GM12878 (cell line): ENCODE results near the gene DUSP22. TPM values are rescaled to one million over a fixed set of nuclear protein-coding genes. Genes with fewer than 3 reads are reported as not detected.

Experiments used
- BMI1 ChIP-seq: fragments of 450-650 bp; IDR thresholded peaks from 2 replicates; pipeline ENCODE4 v1.6.1; 2016; ENCODE audit warnings: mild to moderate bottlenecking, moderate library complexity, borderline replicate concordance
- CREM ChIP-seq: IDR thresholded peaks from 2 replicates; pipeline ENCODE4 v1.6.1; 2014; ENCODE audit warnings: antibody characterized with exemption, low read depth
- GATAD2B ChIP-seq: fragments of 450-650 bp; conservative IDR thresholded peaks from 2 replicates; pipeline ENCODE4 v1.6.1; 2017; ENCODE audit warnings: low read depth, mild to moderate bottlenecking, moderate library complexity
- MYB ChIP-seq: fragments of 150-350 bp; IDR thresholded peaks from 2 replicates; pipeline ENCODE4 v1.6.1; 2014; ENCODE audit warnings: mild to moderate bottlenecking, low read depth, low read length, borderline replicate concordance
- NFYA ChIP-seq: IDR thresholded peaks from 2 replicates; pipeline ENCODE4 v1.6.1; 2011; ENCODE audit warnings: low read depth, mild to moderate bottlenecking, low read length, improper control_type of control experiment, borderline replicate concordance
- NFYB ChIP-seq: IDR thresholded peaks from 2 replicates; pipeline ENCODE4 v1.6.1; 2011; ENCODE audit warnings: low read depth, mild to moderate bottlenecking, low read length, improper control_type of control experiment, moderate library complexity; ENCODE audit not compliant: insufficient read depth
- PML ChIP-seq: IDR thresholded peaks from 2 replicates; pipeline ENCODE4 v1.6.1; 2012; ENCODE audit warnings: low read length, inconsistent platforms
- SMAD5 ChIP-seq: IDR thresholded peaks from 2 replicates; pipeline ENCODE4 v1.6.1; 2016; ENCODE audit warnings: antibody characterized with exemption, low read depth
- SPI1 ChIP-seq: IDR thresholded peaks from 2 replicates; pipeline ENCODE4 v1.6.1; 2011; ENCODE audit warnings: low read depth, mild to moderate bottlenecking, low read length, moderate library complexity, borderline replicate concordance; ENCODE audit not compliant: insufficient read depth
- STAT1 ChIP-seq: fragments of 450-650 bp; conservative IDR thresholded peaks from 2 replicates; pipeline ENCODE4 v1.6.1; 2014; ENCODE audit warnings: antibody characterized with exemption, mild to moderate bottlenecking
- STAT3 ChIP-seq: IDR thresholded peaks from 2 replicates; pipeline ENCODE4 v1.6.1; 2011; ENCODE audit warnings: low read depth, low read length, improper control_type of control experiment
- WRNIP1 ChIP-seq: IDR thresholded peaks from 2 replicates; pipeline ENCODE4 v1.6.1; 2011; ENCODE audit warnings: low read depth, low read length, improper control_type of control experiment, borderline replicate concordance
- YBX1 ChIP-seq: fragments of 450-650 bp; IDR thresholded peaks from 2 replicates; pipeline ENCODE4 v1.6.1; 2016; ENCODE audit warnings: antibody characterized with exemption
- polyA plus RNA-seq, 11 experiments: library from polyadenylated mRNA; depleted of rRNA in 4 of 11; unstranded in 6 of 11; stranded (reverse) in 5 of 11; fragments of >200 nt; fragmentation: Nextera tagmentation in 4 of 11; fragmentation: Illumina TruSeq in 1 of 11; extraction: Ambion mirVana in 4 of 11; extraction: Trizol in 1 of 11; gene quantifications; 1 replicate in 1 of 11; 2 replicates in 10 of 11; pipeline versions ENCODE4 v1.2.1 to v1.2.3, GENCODE V29; 2011 to 2016; ENCODE audit warnings: inconsistent platforms in 2 of 11, missing spikeins in 2 of 11, low read depth in 1 of 11
- total RNA-seq, 4 experiments: library from RNA; depleted of rRNA in 3 of 4; stranded (reverse); fragments of >200 nt in 3 of 4; fragmentation: Illumina TruSeq in 1 of 4; extraction: Trizol in 1 of 4; gene quantifications; 2 replicates each; pipeline versions ENCODE4 v1.2.1 to v1.2.3, GENCODE V29; 2013 to 2021
- TF ChIP-seq, protein P1 (sequence below): IDR thresholded peaks from 2 replicates; pipeline ENCODE4 v1.6.1; 2012; ENCODE audit warnings: low read depth, low read length, improper control_type of control experiment
- TF ChIP-seq, protein P2 (sequence below): fragments of 450-650 bp; IDR thresholded peaks from 2 replicates; pipeline ENCODE4 v1.6.1; 2017; ENCODE audit warnings: borderline replicate concordance
- TF ChIP-seq, protein P3 (sequence below): IDR thresholded peaks from 2 replicates; pipeline ENCODE4 v1.6.1; 2012; ENCODE audit warnings: low read depth, low read length, improper control_type of control experiment
- TF ChIP-seq, protein P4 (sequence below): fragments of 450-650 bp; IDR thresholded peaks from 2 replicates; pipeline ENCODE4 v1.6.1; 2016; ENCODE audit warnings: mild to moderate bottlenecking, moderate library complexity, borderline replicate concordance
- TF ChIP-seq, protein P5 (sequence below): fragments of 450-650 bp; formaldehyde crosslinking; IDR thresholded peaks from 2 replicates; pipeline ENCODE4 v1.4.0; 2020; ENCODE audit warnings: mild to moderate bottlenecking, moderate library complexity

Gene DUSP22
- total and polyA plus RNA-seq, 10 of the 15 experiments (the other 5 are each of a cell fraction or from before 2014, with no cell fraction given) = 78.9 to 156 (median 107) TPM

DNA sequence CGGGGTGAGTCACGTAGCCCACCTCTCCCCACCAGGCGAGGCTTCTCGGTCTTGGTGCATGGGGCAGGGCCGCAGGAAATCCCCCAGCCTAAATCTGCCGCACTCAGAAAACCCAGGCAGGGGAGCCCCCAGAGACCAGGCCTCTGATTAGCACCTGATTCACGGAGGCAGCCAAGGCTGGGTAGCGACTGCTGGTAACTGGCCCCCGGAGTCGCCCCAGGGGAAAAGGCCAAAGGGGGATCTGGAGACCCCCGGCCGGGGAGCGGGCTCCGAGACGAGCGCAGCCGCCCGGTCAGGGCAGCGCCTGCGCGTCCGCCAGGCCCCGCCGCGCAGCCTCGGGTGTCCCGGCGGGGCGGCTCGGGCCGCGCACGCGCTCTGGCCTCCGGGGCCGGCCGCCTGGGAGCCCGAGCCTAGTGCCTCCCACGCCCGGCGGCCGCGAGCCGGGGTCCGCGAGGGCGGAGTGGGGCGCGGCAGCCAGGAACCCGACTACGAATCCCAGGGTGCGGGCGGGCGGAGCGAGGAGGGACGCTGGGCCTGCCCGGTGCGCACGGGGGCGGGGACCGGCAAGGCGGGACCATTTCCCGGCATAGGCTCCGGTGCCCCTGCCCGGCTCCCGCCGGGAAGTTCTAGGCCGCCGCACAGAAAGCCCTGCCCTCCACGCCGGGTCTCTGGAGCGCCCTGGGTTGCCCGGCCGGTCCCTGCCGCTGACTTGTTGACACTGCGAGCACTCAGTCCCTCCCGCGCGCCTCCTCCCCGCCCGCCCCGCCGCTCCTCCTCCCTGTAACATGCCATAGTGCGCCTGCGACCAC lies at the start of gene DUSP22 (continued):
- TF ChIP-seq BMI1 (no peak), MYB (no peak), STAT1 (peak; percentile 58; the same call in 1 of the 2 replicates), YBX1 (no peak), CREM (no peak), NFYB (no peak), GATAD2B (no peak), NFYA (no peak), PML (no peak), WRNIP1 (0 out of 2 replicates have a peak, but pooled peaks have one; percentile 20), STAT3 (no peak), SPI1 (no peak), SMAD5 (0 out of 2 replicates have a peak, but pooled peaks have one; percentile 80)
- TF ChIP-seq, protein P1, sequence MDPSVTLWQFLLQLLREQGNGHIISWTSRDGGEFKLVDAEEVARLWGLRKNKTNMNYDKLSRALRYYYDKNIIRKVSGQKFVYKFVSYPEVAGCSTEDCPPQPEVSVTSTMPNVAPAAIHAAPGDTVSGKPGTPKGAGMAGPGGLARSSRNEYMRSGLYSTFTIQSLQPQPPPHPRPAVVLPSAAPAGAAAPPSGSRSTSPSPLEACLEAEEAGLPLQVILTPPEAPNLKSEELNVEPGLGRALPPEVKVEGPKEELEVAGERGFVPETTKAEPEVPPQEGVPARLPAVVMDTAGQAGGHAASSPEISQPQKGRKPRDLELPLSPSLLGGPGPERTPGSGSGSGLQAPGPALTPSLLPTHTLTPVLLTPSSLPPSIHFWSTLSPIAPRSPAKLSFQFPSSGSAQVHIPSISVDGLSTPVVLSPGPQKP = no peak; the same call in 1 of the 2 replicates
- TF ChIP-seq, protein P2, sequence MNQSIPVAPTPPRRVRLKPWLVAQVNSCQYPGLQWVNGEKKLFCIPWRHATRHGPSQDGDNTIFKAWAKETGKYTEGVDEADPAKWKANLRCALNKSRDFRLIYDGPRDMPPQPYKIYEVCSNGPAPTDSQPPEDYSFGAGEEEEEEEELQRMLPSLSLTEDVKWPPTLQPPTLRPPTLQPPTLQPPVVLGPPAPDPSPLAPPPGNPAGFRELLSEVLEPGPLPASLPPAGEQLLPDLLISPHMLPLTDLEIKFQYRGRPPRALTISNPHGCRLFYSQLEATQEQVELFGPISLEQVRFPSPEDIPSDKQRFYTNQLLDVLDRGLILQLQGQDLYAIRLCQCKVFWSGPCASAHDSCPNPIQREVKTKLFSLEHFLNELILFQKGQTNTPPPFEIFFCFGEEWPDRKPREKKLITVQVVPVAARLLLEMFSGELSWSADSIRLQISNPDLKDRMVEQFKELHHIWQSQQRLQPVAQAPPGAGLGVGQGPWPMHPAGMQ = no peak
- TF ChIP-seq, protein P3, sequence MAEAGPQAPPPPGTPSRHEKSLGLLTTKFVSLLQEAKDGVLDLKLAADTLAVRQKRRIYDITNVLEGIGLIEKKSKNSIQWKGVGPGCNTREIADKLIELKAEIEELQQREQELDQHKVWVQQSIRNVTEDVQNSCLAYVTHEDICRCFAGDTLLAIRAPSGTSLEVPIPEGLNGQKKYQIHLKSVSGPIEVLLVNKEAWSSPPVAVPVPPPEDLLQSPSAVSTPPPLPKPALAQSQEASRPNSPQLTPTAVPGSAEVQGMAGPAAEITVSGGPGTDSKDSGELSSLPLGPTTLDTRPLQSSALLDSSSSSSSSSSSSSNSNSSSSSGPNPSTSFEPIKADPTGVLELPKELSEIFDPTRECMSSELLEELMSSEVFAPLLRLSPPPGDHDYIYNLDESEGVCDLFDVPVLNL = no peak
- TF ChIP-seq, protein P4, sequence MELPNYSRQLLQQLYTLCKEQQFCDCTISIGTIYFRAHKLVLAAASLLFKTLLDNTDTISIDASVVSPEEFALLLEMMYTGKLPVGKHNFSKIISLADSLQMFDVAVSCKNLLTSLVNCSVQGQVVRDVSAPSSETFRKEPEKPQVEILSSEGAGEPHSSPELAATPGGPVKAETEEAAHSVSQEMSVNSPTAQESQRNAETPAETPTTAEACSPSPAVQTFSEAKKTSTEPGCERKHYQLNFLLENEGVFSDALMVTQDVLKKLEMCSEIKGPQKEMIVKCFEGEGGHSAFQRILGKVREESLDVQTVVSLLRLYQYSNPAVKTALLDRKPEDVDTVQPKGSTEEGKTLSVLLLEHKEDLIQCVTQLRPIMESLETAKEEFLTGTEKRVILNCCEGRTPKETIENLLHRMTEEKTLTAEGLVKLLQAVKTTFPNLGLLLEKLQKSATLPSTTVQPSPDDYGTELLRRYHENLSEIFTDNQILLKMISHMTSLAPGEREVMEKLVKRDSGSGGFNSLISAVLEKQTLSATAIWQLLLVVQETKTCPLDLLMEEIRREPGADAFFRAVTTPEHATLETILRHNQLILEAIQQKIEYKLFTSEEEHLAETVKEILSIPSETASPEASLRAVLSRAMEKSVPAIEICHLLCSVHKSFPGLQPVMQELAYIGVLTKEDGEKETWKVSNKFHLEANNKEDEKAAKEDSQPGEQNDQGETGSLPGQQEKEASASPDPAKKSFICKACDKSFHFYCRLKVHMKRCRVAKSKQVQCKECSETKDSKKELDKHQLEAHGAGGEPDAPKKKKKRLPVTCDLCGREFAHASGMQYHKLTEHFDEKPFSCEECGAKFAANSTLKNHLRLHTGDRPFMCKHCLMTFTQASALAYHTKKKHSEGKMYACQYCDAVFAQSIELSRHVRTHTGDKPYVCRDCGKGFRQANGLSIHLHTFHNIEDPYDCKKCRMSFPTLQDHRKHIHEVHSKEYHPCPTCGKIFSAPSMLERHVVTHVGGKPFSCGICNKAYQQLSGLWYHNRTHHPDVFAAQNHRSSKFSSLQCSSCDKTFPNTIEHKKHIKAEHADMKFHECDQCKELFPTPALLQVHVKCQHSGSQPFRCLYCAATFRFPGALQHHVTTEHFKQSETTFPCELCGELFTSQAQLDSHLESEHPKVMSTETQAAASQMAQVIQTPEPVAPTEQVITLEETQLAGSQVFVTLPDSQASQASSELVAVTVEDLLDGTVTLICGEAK = no peak
- TF ChIP-seq, protein P5, sequence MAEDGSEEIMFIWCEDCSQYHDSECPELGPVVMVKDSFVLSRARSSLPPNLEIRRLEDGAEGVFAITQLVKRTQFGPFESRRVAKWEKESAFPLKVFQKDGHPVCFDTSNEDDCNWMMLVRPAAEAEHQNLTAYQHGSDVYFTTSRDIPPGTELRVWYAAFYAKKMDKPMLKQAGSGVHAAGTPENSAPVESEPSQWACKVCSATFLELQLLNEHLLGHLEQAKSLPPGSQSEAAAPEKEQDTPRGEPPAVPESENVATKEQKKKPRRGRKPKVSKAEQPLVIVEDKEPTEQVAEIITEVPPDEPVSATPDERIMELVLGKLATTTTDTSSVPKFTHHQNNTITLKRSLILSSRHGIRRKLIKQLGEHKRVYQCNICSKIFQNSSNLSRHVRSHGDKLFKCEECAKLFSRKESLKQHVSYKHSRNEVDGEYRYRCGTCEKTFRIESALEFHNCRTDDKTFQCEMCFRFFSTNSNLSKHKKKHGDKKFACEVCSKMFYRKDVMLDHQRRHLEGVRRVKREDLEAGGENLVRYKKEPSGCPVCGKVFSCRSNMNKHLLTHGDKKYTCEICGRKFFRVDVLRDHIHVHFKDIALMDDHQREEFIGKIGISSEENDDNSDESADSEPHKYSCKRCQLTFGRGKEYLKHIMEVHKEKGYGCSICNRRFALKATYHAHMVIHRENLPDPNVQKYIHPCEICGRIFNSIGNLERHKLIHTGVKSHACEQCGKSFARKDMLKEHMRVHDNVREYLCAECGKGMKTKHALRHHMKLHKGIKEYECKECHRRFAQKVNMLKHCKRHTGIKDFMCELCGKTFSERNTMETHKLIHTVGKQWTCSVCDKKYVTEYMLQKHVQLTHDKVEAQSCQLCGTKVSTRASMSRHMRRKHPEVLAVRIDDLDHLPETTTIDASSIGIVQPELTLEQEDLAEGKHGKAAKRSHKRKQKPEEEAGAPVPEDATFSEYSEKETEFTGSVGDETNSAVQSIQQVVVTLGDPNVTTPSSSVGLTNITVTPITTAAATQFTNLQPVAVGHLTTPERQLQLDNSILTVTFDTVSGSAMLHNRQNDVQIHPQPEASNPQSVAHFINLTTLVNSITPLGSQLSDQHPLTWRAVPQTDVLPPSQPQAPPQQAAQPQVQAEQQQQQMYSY = no peak
